ENCODE data around the gene TRIM2.

DNA sequence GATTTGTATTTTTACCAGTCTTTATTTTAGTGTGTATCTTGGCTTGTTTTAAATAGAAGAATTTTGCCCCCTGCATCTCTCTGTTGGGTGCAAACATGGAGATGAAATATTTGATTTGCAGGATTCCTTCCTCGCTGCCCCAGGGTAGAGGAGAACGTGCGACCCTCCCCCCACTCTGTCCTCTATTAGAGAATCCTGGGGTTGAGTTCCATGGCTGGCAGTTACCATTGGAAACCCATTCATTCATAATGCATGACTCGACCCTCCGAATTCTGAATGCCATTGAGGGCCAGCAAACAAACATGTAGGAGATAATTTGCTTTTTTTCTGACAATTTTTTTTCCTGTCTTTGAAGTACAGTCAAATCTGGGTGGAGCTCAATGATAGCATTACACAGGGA lies 53.7 kb downstream of the TRIM2 start:
- TF ChIP-seq CTCF (conservative IDR thresholded peaks at IDR 0.05) (no peak), EZH2 (IDR thresholded peaks at IDR 0.05; ENCODE audit: low read depth) (no peak)

Measured in PC-9 (cell line).